Peyer's patch (tissue), 4 donors: Measurements from ENCODE around the gene AK9. TPM values are rescaled to one million over a fixed set of nuclear protein-coding genes. Genes with fewer than 3 reads are reported as not detected.

ENCODE experiments used
- DNase-seq, 3 donors: peaks; one replicate each; pipeline ENCODE4 v3.0.0-alpha.2; 2017 to 2019
- H3K27ac ChIP-seq, 4 donors: fragments of 200-600 bp; sonication (generic); one replicate each; pipeline ENCODE4 v1.5.1; 2016 to 2019
- H3K27me3 ChIP-seq, 2 donors: fragments of 200-600 bp; sonication (generic); one replicate each; pipeline ENCODE4 v1.5.1; 2019
- H3K36me3 ChIP-seq, 3 donors: fragments of 200-600 bp; sonication (generic); one replicate each; pipeline ENCODE4 v1.5.1; 2016 to 2019
- H3K4me1 ChIP-seq, 4 donors: fragments of 200-600 bp; sonication (generic); one replicate each; pipeline ENCODE4 v1.5.1; 2016 to 2019
- H3K4me3 ChIP-seq, 4 donors: fragments of 200-600 bp; sonication (generic); 1 replicate in 3 of 4; 2 replicates in 1 of 4; pipeline ENCODE4 v1.5.1; 2016 to 2019; ENCODE audit warnings: mild to moderate bottlenecking in 1 of 4
- H3K9me3 ChIP-seq, 4 donors: fragments of 200-600 bp; sonication (generic); one replicate each; pipeline ENCODE4 v1.5.1; 2016 to 2019; ENCODE audit warnings: mild to moderate bottlenecking in 1 of 4
- CTCF ChIP-seq, 6 experiments: fragments of 450-650 bp in 4 of 6; fragments of 200-600 bp in 2 of 6; sonication (generic) in 1 of 6; IDR thresholded peaks; one replicate each; pipeline ENCODE4 v1.5.1; 2017 to 2019; ENCODE audit warnings: antibody characterized with exemption in 6 of 6, mild to moderate bottlenecking in 3 of 6, moderate library complexity in 1 of 6
- POLR2A ChIP-seq, 2 donors: fragments of 450-650 bp; IDR thresholded peaks; one replicate each; pipeline ENCODE4 v1.5.1; 2017; ENCODE audit warnings: antibody characterized with exemption in 2 of 2, mild to moderate bottlenecking in 2 of 2, moderate library complexity in 2 of 2
- total RNA-seq, 4 donors: library from RNA; depleted of rRNA; stranded (reverse); fragments of >200 nt; gene quantifications; one replicate each; pipeline ENCODE4 v1.1.0, GENCODE V29; 2016

Gene AK9
- total RNA-seq, 4 donors from 2014 or later, result 7.9 to 66.0 (median 9.7) TPM

GRCh38 chr6:109478222-109478805, 212.7 kb downstream of the AK9 start:
- H3K9me3 ChIP-seq, result no peaks in the 10 kb centered on the region
- no peak overlapping the region for H3K27ac ChIP-seq
- no peak for DNase-seq
- H3K4me1 ChIP-seq, result peaks cover 0 to 41% (median 26%) of the 10 kb centered on the region in 4 donors
- no peak overlapping the region for H3K4me3 ChIP-seq
- peaks cover 0 to 48% (median 0%) of the 10 kb centered on the region in 3 donors for H3K36me3 ChIP-seq
- TF ChIP-seq POLR2A (IDR thresholded peaks at IDR 0.05) (no peak), CTCF (IDR thresholded peaks at IDR 0.05) (no peak)
- no peaks in the 10 kb centered on the region for H3K27me3 ChIP-seq

- Histone ChIP-seq H3K4me3 (no peak overlapping the region), H3K9me3 (no peaks in the 10 kb centered on the region), H3K27ac (no peak overlapping the region), H3K36me3 (peaks cover 0 to 54% (median 0%) of the 10 kb centered on the region in 3 donors), H3K27me3 (no peaks in the 10 kb centered on the region), H3K4me1 (peaks cover 0 to 41% (median 27%) of the 10 kb centered on the region in 4 donors)
- no peak for DNase-seq
- TF ChIP-seq POLR2A (IDR thresholded peaks at IDR 0.05), result no peak
- no peak for TF ChIP-seq CTCF (IDR thresholded peaks at IDR 0.05)
These were observed 213.3 kb downstream of the AK9 start for GRCh38 chr6:109477725-109478124.

DNA sequence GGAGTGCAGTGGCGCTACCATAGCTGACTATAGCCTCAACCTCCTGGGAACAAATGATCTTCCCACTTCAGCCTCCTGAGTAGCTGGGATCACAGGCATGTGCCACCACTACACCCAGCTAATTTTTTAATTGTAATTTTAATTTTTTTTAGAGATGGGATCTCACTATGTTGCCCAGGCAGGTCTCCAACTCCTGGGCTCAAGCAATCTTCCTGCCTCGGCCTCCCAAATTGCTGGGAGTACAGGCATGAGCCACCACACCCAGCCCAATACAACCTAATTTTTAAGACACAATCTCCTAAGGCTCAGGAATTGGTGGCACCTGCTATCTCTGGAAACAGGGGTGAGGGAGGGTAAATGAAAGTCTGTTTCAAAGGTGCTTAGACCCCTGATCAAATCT, 213.8 kb downstream of the AK9 start:
- Histone ChIP-seq H3K4me3 (no peak overlapping the region), H3K27ac (no peak overlapping the region), H3K36me3 (peaks cover 0 to 59% (median 0%) of the 10 kb centered on the region in 3 donors), H3K4me1 (peaks cover 0 to 39% (median 29%) of the 10 kb centered on the region in 4 donors), H3K27me3 (no peaks in the 10 kb centered on the region), H3K9me3 (no peaks in the 10 kb centered on the region)
- TF ChIP-seq CTCF (IDR thresholded peaks at IDR 0.05), result no peak
- no peak for TF ChIP-seq POLR2A (IDR thresholded peaks at IDR 0.05)
- DNase-seq, result no peak

DNA sequence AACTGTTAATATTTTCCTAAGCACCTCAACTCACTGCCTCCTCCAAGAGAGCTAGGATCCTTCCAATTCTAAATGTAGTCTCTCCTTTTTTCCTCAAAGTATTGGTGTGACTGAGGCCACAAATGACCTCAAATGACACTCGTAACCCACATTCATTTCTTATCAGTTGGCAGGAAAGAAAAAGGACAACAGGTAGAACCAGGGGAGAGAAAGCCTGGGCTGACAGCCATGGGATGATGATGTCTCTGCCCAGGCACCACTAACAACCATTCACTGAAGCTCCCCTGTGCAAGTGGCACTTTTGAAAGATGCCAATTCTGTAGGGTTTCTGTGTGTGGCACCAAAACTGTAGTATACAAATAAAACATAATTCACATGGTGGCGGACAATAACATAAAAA, 215.4 kb downstream of the AK9 start:
- no peak for DNase-seq
- no peak for TF ChIP-seq POLR2A (IDR thresholded peaks at IDR 0.05)
- TF ChIP-seq CTCF (IDR thresholded peaks at IDR 0.05), result no peak
- Histone ChIP-seq H3K27ac (no peak overlapping the region), H3K9me3 (no peaks in the 10 kb centered on the region), H3K4me1 (peaks cover 0 to 29% (median 20%) of the 10 kb centered on the region in 4 donors), H3K4me3 (no peak overlapping the region), H3K27me3 (no peaks in the 10 kb centered on the region), H3K36me3 (peaks cover 0 to 68% (median 0%) of the 10 kb centered on the region in 3 donors)

DNA sequence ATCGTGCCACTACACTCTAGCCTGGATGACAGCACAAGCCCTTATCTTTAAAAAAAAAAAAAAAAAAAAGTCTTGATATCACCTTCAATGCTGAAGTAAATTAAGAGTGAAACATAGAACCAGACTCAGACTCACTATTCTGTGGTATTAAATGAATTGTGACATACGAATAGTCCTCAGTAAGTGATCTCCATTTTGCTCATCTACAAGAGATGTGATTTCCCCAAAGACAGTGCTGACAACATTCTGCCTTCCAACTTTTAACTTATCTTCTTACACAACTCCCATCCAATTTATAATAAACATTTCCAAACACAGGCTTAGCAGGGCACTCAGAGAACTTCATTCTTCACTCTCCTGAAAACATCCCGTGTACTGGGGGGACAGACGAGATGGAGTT, 216.0 kb downstream of the AK9 start:
- TF ChIP-seq POLR2A (IDR thresholded peaks at IDR 0.05), result no peak
- no peak for TF ChIP-seq CTCF (IDR thresholded peaks at IDR 0.05)
- no peak for DNase-seq

More for the DNA sequence above, 216.0 kb downstream of the AK9 start:
- H3K4me3 ChIP-seq, result no peak overlapping the region
- peaks cover 0 to 70% (median 0%) of the 10 kb centered on the region in 3 donors for H3K36me3 ChIP-seq
- H3K27ac ChIP-seq, result no peak overlapping the region
- H3K4me1 ChIP-seq, result peaks cover 0 to 23% (median 15%) of the 10 kb centered on the region in 4 donors
- H3K9me3 ChIP-seq, result no peaks in the 10 kb centered on the region
- H3K27me3 ChIP-seq, result no peaks in the 10 kb centered on the region
